ENCODE data around the gene DDX54. TPM values are rescaled to one million over a fixed set of nuclear protein-coding genes. Genes with fewer than 3 reads are reported as not detected.

DDX54 gene
- total RNA-seq, 1 experiment from 2014 or later: 80.1 TPM

- BruUV-seq (replicated peaks): TSS peak; percentile 13
Measured at GRCh38 chr12:113197518-113198077, 12.3 kb upstream of the DDX54 start.

GRCh38 chr12:113196990-113197389, 11.7 kb upstream of the DDX54 start:
- H3K4me3 ChIP-seq: no peak overlapping the region
- H3K27me3 ChIP-seq (ENCODE audit: insufficient read depth, low read depth): no peaks in the 10 kb centered on the region
- no TSS peak for BruUV-seq (replicated peaks)
- H3K27ac ChIP-seq: no peak overlapping the region
- no peak overlapping the region for H2AFZ ChIP-seq
- ChIA-PET POLR2A (ENCODE audit: unreplicated experiment) (no interaction called here), CTCF (interaction anchor here (0.6 to 0.7 kb wide), 12 partner anchors 9 to 225 kb away, joined by 3 to 8 read pairs (median 5); partner anchors contain the start of genes SDSL and SLC8B1)
- intact Hi-C loops (cut with micrococcal nuclease; ENCODE audit: unreplicated experiment): loop anchor here (1.0 to 5.0 kb wide), 5 partner anchors 45 to 715 kb away; partner anchors contain the start of gene SDSL
- H3K9me3 ChIP-seq (ENCODE audit: insufficient read depth, low read depth): no peaks in the 10 kb centered on the region
- TF ChIP-seq CTCF (conservative IDR thresholded peaks at IDR 0.05) (peak; percentile 75), EZH2 (IDR thresholded peaks at IDR 0.05; ENCODE audit: low read depth) (no peak)
- H3K79me2 ChIP-seq (ENCODE audit: low read depth): no peaks in the 10 kb centered on the region
- H4K20me1 ChIP-seq (ENCODE audit: insufficient read depth): no peaks in the 10 kb centered on the region
- peaks cover 39% of the 10 kb centered on the region for H3F3A ChIP-seq (ENCODE audit: insufficient read depth, low read depth)
- H3K36me3 ChIP-seq (ENCODE audit: low read depth): peaks cover 3% of the 10 kb centered on the region; the same call in 1 of the 2 replicates
- DNase-seq: peak; percentile 66 to 69
- no peak overlapping the region for H3K4me2 ChIP-seq
- no peaks in the 10 kb centered on the region for H3K9me2 ChIP-seq (ENCODE audit: insufficient read depth)
- H3K4me1 ChIP-seq (replicated peaks; ENCODE audit: insufficient read depth): peaks cover 32% of the 10 kb centered on the region

More at GRCh38 chr12:113197518-113198077, 12.3 kb upstream of the DDX54 start:
- no peaks in the 10 kb centered on the region for H3K27me3 ChIP-seq (ENCODE audit: insufficient read depth, low read depth)
- no peak overlapping the region for H2AFZ ChIP-seq
- no peak overlapping the region for H3K4me3 ChIP-seq
- H3K27ac ChIP-seq: no peak overlapping the region
- ChIA-PET CTCF (interaction anchor here (0.6 to 0.7 kb wide), 13 partner anchors 10 to 224 kb away, joined by 3 to 8 read pairs (median 5); partner anchors contain the start of genes SDSL and SLC8B1), POLR2A (ENCODE audit: unreplicated experiment) (no interaction called here)
- no peak for TF ChIP-seq EZH2 (IDR thresholded peaks at IDR 0.05; ENCODE audit: low read depth)
- TF ChIP-seq CTCF (conservative IDR thresholded peaks at IDR 0.05): no peak
- no peak overlapping the region for H3K4me2 ChIP-seq
- intact Hi-C loops (cut with micrococcal nuclease; ENCODE audit: unreplicated experiment): loop anchor here (1.0 to 5.0 kb wide), 5 partner anchors 45 to 715 kb away; partner anchors contain the start of gene SDSL
- H3K79me2 ChIP-seq (ENCODE audit: low read depth): no peaks in the 10 kb centered on the region
- peaks cover 33% of the 10 kb centered on the region for H3F3A ChIP-seq (ENCODE audit: insufficient read depth, low read depth)
- no peaks in the 10 kb centered on the region for H4K20me1 ChIP-seq (ENCODE audit: insufficient read depth)
- no peaks in the 10 kb centered on the region for H3K9me3 ChIP-seq (ENCODE audit: insufficient read depth, low read depth)
- peaks cover 26% of the 10 kb centered on the region for H3K4me1 ChIP-seq (replicated peaks; ENCODE audit: insufficient read depth)
- H3K36me3 ChIP-seq (ENCODE audit: low read depth): no peaks in the 10 kb centered on the region
- H3K9me2 ChIP-seq (ENCODE audit: insufficient read depth): no peaks in the 10 kb centered on the region
- no peak for DNase-seq

GRCh38 chr12:113196582-113196981, 11.3 kb upstream of the DDX54 start:
- Histone ChIP-seq H3K27ac (no peak overlapping the region), H3K4me1 (replicated peaks; ENCODE audit: insufficient read depth) (peaks cover 33% of the 10 kb centered on the region), H3K4me3 (no peak overlapping the region), H4K20me1 (ENCODE audit: insufficient read depth) (no peaks in the 10 kb centered on the region), H3K27me3 (ENCODE audit: insufficient read depth, low read depth) (no peaks in the 10 kb centered on the region), H3K4me2 (no peak overlapping the region), H3K36me3 (ENCODE audit: low read depth) (peaks cover 4% of the 10 kb centered on the region; the same call in 1 of the 2 replicates), H3K9me3 (ENCODE audit: insufficient read depth, low read depth) (no peaks in the 10 kb centered on the region), H3F3A (ENCODE audit: insufficient read depth, low read depth) (peaks cover 42% of the 10 kb centered on the region), H3K79me2 (ENCODE audit: low read depth) (no peaks in the 10 kb centered on the region), H3K9me2 (ENCODE audit: insufficient read depth) (no peaks in the 10 kb centered on the region), H2AFZ (no peak overlapping the region)
- no peak for TF ChIP-seq CTCF (conservative IDR thresholded peaks at IDR 0.05)
- TF ChIP-seq EZH2 (IDR thresholded peaks at IDR 0.05; ENCODE audit: low read depth): no peak
- BruUV-seq (replicated peaks): no TSS peak
- POLR2A ChIA-PET (ENCODE audit: unreplicated experiment): no interaction called here
- intact Hi-C loops (cut with micrococcal nuclease; ENCODE audit: unreplicated experiment): loop anchor here (2.0 to 5.0 kb wide), 3 partner anchors 46 to 116 kb away; no protein-coding TSS in a partner anchor
- CTCF ChIA-PET: interaction anchor here (0.7 kb wide), 1 partner anchor 26 kb away, joined by 5 read pairs; no protein-coding TSS in a partner anchor
- no peak for DNase-seq

Data from PC-9 (cell line).